MCF 10A (cell line): Measurements from ENCODE around the gene RAPGEF6. TPM values are rescaled to one million over a fixed set of nuclear protein-coding genes. Genes with fewer than 3 reads are reported as not detected.
"Not testable (repeated sequence)": the region's sequence is repeated elsewhere in the genome, so short reads cannot be mapped to it uniquely, and the experiment has no call there.

Experiments
- BruUV-seq: library from RNA; stranded (reverse); fragments of 400-500 nt; replicated peaks from 2 replicates; lab custom pipeline; 2021; lab: Mats Ljungman, UMichigan
- CTCF ChIA-PET: fragments of 300-600 bp; sonication (Branson Sonifier 250); formaldehyde crosslinking; extraction: SDS; loops from one replicate; lab custom pipeline; 2021; ENCODE audit warnings: antibody characterized with exemption, inconsistent platforms; lab: Yijun Ruan, JAX
- POLR2A ChIA-PET: fragments of 300-600, 350-650 bp; sonication (Branson Sonifier 250); formaldehyde crosslinking; extraction: SDS; loops from one replicate; lab custom pipeline; 2020; ENCODE audit warnings: antibody characterized with exemption, inconsistent platforms; lab: Yijun Ruan, JAX
- DNase-seq: peaks from one replicate; pipeline ENCODE4 v3.0.0-alpha.2; 2018; ENCODE audit not compliant: unreplicated experiment
- H3K27ac Mint-ChIP-seq: one replicate; pipeline ENCODE4 v1.8.0; 2022; ENCODE audit warnings: mild to moderate bottlenecking, low read depth, mixed read lengths; ENCODE audit not compliant: unreplicated experiment
- H3K27me3 Mint-ChIP-seq: one replicate; pipeline ENCODE4 v1.8.0; 2022; ENCODE audit warnings: mixed read lengths; ENCODE audit not compliant: insufficient read depth, unreplicated experiment
- H3K36me3 Mint-ChIP-seq: one replicate; pipeline ENCODE4 v1.8.0; 2022; ENCODE audit warnings: mild to moderate bottlenecking, moderate library complexity, mixed read lengths; ENCODE audit not compliant: insufficient read depth, unreplicated experiment
- H3K4me1 Mint-ChIP-seq: one replicate; pipeline ENCODE4 v1.8.0; 2022; ENCODE audit warnings: mixed read lengths; ENCODE audit not compliant: insufficient read depth, unreplicated experiment
- H3K4me3 Mint-ChIP-seq: one replicate; pipeline ENCODE4 v1.8.0; 2022; ENCODE audit warnings: mild to moderate bottlenecking, moderate library complexity, mixed read lengths; ENCODE audit not compliant: unreplicated experiment
- H3K9me3 Mint-ChIP-seq: one replicate; pipeline ENCODE4 v1.8.0; 2022; ENCODE audit warnings: mixed read lengths; ENCODE audit not compliant: unreplicated experiment
- intact Hi-C: fragments of 100-400 bp; cut with micrococcal nuclease; formaldehyde crosslinking; loops from 2 replicates; pipeline ENCODE4 v1.14.1; 2022
- total RNA-seq: library from RNA; stranded (reverse); gene quantifications from 2 replicates; pipeline ENCODE4 v1.2.3, GENCODE V29; 2022
- TF ChIP-seq, protein P1 (sequence below): fragments of 200-600 bp; IDR thresholded peaks from one replicate; pipeline ENCODE4 v1.8.0; 2022; ENCODE audit warnings: antibody characterized with exemption, mild to moderate bottlenecking; ENCODE audit not compliant: unreplicated experiment

Gene RAPGEF6
- total RNA-seq, 1 experiment from 2014 or later: 20.5 TPM

- H3K9me3 Mint-ChIP-seq: peaks cover 16% of the 10 kb centered on the region
- no peak for DNase-seq
- no peak overlapping the region for H3K4me3 Mint-ChIP-seq
- ChIA-PET CTCF (interaction anchor here (1.0 to 1.6 kb wide), 7 partner anchors 8 to 244 kb away, joined by 3 to 6 read pairs (median 4); no protein-coding TSS in a partner anchor), POLR2A (interaction anchor here (1.2 to 1.3 kb wide), 2 partner anchors 10 to 11 kb away, joined by 3 read pairs; no protein-coding TSS in a partner anchor)
- no peak overlapping the region for H3K27ac Mint-ChIP-seq
- no TSS peak for BruUV-seq
- H3K36me3 Mint-ChIP-seq: peaks cover 67% of the 10 kb centered on the region
- TF ChIP-seq, protein P1, sequence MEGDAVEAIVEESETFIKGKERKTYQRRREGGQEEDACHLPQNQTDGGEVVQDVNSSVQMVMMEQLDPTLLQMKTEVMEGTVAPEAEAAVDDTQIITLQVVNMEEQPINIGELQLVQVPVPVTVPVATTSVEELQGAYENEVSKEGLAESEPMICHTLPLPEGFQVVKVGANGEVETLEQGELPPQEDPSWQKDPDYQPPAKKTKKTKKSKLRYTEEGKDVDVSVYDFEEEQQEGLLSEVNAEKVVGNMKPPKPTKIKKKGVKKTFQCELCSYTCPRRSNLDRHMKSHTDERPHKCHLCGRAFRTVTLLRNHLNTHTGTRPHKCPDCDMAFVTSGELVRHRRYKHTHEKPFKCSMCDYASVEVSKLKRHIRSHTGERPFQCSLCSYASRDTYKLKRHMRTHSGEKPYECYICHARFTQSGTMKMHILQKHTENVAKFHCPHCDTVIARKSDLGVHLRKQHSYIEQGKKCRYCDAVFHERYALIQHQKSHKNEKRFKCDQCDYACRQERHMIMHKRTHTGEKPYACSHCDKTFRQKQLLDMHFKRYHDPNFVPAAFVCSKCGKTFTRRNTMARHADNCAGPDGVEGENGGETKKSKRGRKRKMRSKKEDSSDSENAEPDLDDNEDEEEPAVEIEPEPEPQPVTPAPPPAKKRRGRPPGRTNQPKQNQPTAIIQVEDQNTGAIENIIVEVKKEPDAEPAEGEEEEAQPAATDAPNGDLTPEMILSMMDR: no peak
- no peaks in the 10 kb centered on the region for H3K4me1 Mint-ChIP-seq
- no peaks in the 10 kb centered on the region for H3K27me3 Mint-ChIP-seq
- intact Hi-C loops: no loop called here
Observed at GRCh38 chr5:131406975-131407638, 227.9 kb downstream of the RAPGEF6 start.

DNA sequence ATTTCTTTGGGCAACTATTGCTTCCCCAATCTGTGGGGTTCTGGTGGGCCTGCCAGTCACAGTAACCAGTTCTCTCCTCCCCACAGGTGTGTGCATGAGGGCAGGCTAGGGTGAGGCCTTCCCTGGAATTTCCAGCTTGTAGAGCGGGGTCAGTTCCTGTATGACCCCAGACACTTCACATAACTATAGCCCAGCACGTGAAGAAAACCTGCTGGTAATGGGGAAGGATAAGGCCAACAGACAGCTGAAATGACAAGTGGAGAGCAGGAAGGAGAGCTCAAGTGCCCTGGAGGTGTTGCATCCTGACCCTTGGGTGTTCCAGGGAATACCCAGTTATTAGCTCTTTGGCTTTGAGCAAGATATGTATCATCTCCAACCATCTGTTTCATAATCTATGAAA is 229.0 kb downstream of the RAPGEF6 start:
- no TSS peak for BruUV-seq
- ChIA-PET POLR2A (interaction anchor here (0.9 to 1.6 kb wide), 4 partner anchors 10 to 243 kb away, joined by 3 to 6 read pairs (median 4); partner anchors contain the start of gene HINT1), CTCF (interaction anchor here (0.6 to 1.4 kb wide), 6 partner anchors 9 to 1471 kb away, joined by 3 to 6 read pairs (median 4); no protein-coding TSS in a partner anchor)
- peaks cover 64% of the 10 kb centered on the region for H3K36me3 Mint-ChIP-seq
- H3K4me1 Mint-ChIP-seq: no peaks in the 10 kb centered on the region
- H3K9me3 Mint-ChIP-seq: peaks cover 16% of the 10 kb centered on the region
- DNase-seq: no peak
- H3K4me3 Mint-ChIP-seq: no peak overlapping the region
- TF ChIP-seq, protein P1: no peak
- no peak overlapping the region for H3K27ac Mint-ChIP-seq
- intact Hi-C loops: no loop called here
- H3K27me3 Mint-ChIP-seq: no peaks in the 10 kb centered on the region

- DNase-seq: no peak
- BruUV-seq: no TSS peak
- TF ChIP-seq, protein P1: no peak
- H3K27ac Mint-ChIP-seq: no peak overlapping the region
- H3K4me3 Mint-ChIP-seq: no peak overlapping the region
- peaks cover 19% of the 10 kb centered on the region for H3K9me3 Mint-ChIP-seq
- no peaks in the 10 kb centered on the region for H3K27me3 Mint-ChIP-seq
- H3K36me3 Mint-ChIP-seq: peaks cover 64% of the 10 kb centered on the region
- ChIA-PET POLR2A (interaction anchor here (0.9 to 1.6 kb wide), 3 partner anchors 161 to 242 kb away, joined by 3 to 6 read pairs (median 4); partner anchors contain the start of gene HINT1), CTCF (interaction anchor here (0.6 to 1.3 kb wide), 4 partner anchors 12 to 297 kb away, joined by 3 to 6 read pairs (median 3); no protein-coding TSS in a partner anchor)
- intact Hi-C loops: no loop called here
- H3K4me1 Mint-ChIP-seq: no peaks in the 10 kb centered on the region
Observed at GRCh38 chr5:131405674-131406073, 229.4 kb downstream of the RAPGEF6 start.

- CTCF ChIA-PET: interaction anchor here (0.6 to 1.6 kb wide), 6 partner anchors 9 to 19 kb away, joined by 4 to 6 read pairs (median 5); no protein-coding TSS in a partner anchor
- BruUV-seq: no TSS peak
- POLR2A ChIA-PET: interaction anchor here (0.8 to 2.4 kb wide), 4 partner anchors 9 to 136 kb away, joined by 3 to 9 read pairs (median 5); no protein-coding TSS in a partner anchor
- Mint-ChIP-seq H3K27ac (no peak overlapping the region), H3K9me3 (peaks cover 22% of the 10 kb centered on the region), H3K27me3 (no peaks in the 10 kb centered on the region), H3K4me1 (no peaks in the 10 kb centered on the region), H3K4me3 (no peak overlapping the region), H3K36me3 (peaks cover 73% of the 10 kb centered on the region)
- TF ChIP-seq, protein P1: no peak
- intact Hi-C loops: no loop called here
- no peak for DNase-seq
Observed at GRCh38 chr5:131400585-131400984, 234.4 kb downstream of the RAPGEF6 start.

GRCh38 chr5:131399007-131399406 is 236.0 kb downstream of the RAPGEF6 start:
- peaks cover 89% of the 10 kb centered on the region for H3K36me3 Mint-ChIP-seq
- POLR2A ChIA-PET: interaction anchor here (0.7 kb wide), 1 partner anchor 9 kb away, joined by 3 read pairs; no protein-coding TSS in a partner anchor
- H3K27ac Mint-ChIP-seq, intact Hi-C loops, H3K4me3 Mint-ChIP-seq, DNase-seq, CTCF ChIA-PET, BruUV-seq, H3K27me3 Mint-ChIP-seq, H3K4me1 Mint-ChIP-seq: not testable (repeated sequence)
- peaks cover 22% of the 10 kb centered on the region for H3K9me3 Mint-ChIP-seq
